ENCODE data around the gene GSTM5.

Gene GSTM5

DNA sequence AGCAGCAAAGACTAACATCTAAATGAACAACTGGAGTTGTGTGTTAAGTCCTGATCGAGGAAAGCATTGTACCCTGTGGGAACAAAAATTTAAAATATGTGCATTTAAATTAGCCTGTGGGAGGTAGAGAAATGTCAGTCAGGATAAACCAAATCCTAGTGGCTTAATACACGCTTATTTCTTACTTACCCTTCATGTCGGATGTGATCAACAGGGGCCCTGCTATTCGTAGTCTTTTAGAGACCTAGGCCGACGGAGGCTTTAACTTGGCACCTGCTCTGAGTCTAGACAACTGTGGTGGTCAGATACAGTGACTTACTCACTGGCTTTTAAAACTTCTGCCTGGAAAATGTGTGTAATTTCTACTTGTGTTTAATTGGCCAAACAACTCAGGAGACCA, 18.6 kb downstream of the GSTM5 start:
- TF ChIP-seq EZH2 (IDR thresholded peaks at IDR 0.05; ENCODE audit: borderline replicate concordance, low read length): no peak
- TF ChIP-seq, protein P1, sequence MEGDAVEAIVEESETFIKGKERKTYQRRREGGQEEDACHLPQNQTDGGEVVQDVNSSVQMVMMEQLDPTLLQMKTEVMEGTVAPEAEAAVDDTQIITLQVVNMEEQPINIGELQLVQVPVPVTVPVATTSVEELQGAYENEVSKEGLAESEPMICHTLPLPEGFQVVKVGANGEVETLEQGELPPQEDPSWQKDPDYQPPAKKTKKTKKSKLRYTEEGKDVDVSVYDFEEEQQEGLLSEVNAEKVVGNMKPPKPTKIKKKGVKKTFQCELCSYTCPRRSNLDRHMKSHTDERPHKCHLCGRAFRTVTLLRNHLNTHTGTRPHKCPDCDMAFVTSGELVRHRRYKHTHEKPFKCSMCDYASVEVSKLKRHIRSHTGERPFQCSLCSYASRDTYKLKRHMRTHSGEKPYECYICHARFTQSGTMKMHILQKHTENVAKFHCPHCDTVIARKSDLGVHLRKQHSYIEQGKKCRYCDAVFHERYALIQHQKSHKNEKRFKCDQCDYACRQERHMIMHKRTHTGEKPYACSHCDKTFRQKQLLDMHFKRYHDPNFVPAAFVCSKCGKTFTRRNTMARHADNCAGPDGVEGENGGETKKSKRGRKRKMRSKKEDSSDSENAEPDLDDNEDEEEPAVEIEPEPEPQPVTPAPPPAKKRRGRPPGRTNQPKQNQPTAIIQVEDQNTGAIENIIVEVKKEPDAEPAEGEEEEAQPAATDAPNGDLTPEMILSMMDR (IDR thresholded peaks at IDR 0.05; ENCODE audit: low read length): no peak
- Histone ChIP-seq H3K9me2 (ENCODE audit: low read depth, low read length) (no peaks in the 10 kb centered on the region), H4K20me1 (ENCODE audit: insufficient read depth, low read length) (no peaks in the 10 kb centered on the region), H3K4me1 (ENCODE audit: insufficient read depth, low read length, severe bottlenecking) (no peaks in the 10 kb centered on the region), H3K27ac (ENCODE audit: low read depth, low read length, poor library complexity, severe bottlenecking) (no peak overlapping the region), H3K4me2 (ENCODE audit: low read length) (no peak overlapping the region), H3K4me3 (ENCODE audit: low read depth, low read length, poor library complexity, severe bottlenecking) (no peak overlapping the region), H3K36me3 (ENCODE audit: insufficient read depth, low read length) (no peaks in the 10 kb centered on the region), H3K27me3 (ENCODE audit: insufficient read depth, low read length) (peaks cover 9% of the 10 kb centered on the region; the same call in 1 of the 2 replicates), H3K9me3 (ENCODE audit: low read length) (no peaks in the 10 kb centered on the region), H3K9ac (ENCODE audit: low read length) (no peak overlapping the region), H3K79me2 (ENCODE audit: insufficient read depth, low read length) (no peaks in the 10 kb centered on the region), H2AFZ (ENCODE audit: low read length) (no peak overlapping the region), H3F3A (ENCODE audit: insufficient read depth, low read length) (no peaks in the 10 kb centered on the region)

DNA sequence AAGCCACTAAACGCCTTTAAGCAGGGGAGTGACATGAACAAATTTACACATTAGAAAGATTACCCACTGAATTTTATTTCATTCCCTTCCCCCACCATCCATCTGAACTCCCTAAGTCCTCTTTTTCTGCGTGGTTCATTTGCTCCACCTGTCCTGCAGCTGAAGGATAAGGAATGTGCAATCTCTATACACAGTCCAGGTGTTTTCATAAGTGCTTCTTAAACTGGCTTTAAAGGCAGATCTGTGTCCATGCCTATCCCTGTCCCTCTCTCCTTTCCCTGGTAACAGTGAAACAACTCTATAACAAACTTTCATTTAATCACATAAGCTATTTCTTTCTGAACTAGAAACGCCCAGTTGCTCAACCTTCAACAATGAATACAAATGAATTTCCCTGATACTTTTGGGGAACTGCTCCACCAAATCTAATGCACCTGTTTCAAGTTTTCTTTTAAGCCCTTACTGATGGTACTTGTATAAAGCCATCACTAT, 20.4 kb downstream of the GSTM5 start:
- 0 out of 2 replicates have a peak, but pooled peaks cover 6% of the 10 kb centered on the region for H3K27me3 ChIP-seq (ENCODE audit: insufficient read depth, low read length)

DNA sequence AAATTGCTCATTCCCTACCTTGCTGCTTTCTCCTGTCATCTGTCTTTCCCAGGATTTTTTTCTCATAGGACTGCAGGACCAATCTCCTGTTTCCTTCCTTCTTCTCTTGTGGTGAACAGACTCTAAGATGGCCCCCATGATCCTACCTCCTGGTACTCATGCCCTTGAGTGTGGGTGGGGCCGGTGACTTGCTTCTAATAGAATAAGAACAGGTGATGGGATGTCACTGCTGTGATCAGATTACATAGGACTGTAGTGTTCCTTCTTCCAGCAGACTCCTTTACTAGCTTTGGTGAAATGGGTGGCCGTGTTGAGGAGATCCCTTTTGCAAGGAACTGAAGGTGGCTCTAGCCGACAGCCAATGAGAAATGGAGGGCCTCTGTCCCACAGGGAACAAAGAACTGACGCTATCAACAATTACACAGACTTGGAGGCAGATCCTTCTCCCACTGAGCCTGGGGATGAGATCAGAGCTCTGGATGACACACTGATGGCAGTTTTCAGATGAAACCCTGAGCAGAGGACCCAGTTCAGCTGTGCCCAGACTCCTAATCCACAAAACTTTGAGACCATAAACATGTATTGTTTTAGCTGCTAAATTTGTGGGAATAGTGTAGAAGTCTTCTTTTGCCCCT, 21.3 kb downstream of the GSTM5 start:
- no peak for TF ChIP-seq EZH2 (IDR thresholded peaks at IDR 0.05; ENCODE audit: borderline replicate concordance, low read length)

More for the DNA sequence above, 20.4 kb downstream of the GSTM5 start:
- Histone ChIP-seq H3K4me2 (ENCODE audit: low read length) (no peak overlapping the region), H3K4me1 (ENCODE audit: insufficient read depth, low read length, severe bottlenecking) (no peaks in the 10 kb centered on the region), H3K4me3 (ENCODE audit: low read depth, low read length, poor library complexity, severe bottlenecking) (no peak overlapping the region), H2AFZ (ENCODE audit: low read length) (no peak overlapping the region), H3F3A (ENCODE audit: insufficient read depth, low read length) (no peaks in the 10 kb centered on the region), H4K20me1 (ENCODE audit: insufficient read depth, low read length) (no peaks in the 10 kb centered on the region), H3K36me3 (ENCODE audit: insufficient read depth, low read length) (no peaks in the 10 kb centered on the region), H3K79me2 (ENCODE audit: insufficient read depth, low read length) (no peaks in the 10 kb centered on the region), H3K27ac (ENCODE audit: low read depth, low read length, poor library complexity, severe bottlenecking) (no peak overlapping the region), H3K9ac (ENCODE audit: low read length) (no peak overlapping the region), H3K9me3 (ENCODE audit: low read length) (no peaks in the 10 kb centered on the region), H3K9me2 (ENCODE audit: low read depth, low read length) (no peaks in the 10 kb centered on the region)
- TF ChIP-seq, protein P1 (IDR thresholded peaks at IDR 0.05; ENCODE audit: low read length): no peak
- TF ChIP-seq EZH2 (IDR thresholded peaks at IDR 0.05; ENCODE audit: borderline replicate concordance, low read length): no peak

More for the DNA sequence above, 21.3 kb downstream of the GSTM5 start:
- Histone ChIP-seq H3K4me2 (ENCODE audit: low read length) (no peak overlapping the region), H2AFZ (ENCODE audit: low read length) (no peak overlapping the region), H3K27me3 (ENCODE audit: insufficient read depth, low read length) (0 out of 2 replicates have a peak, but pooled peaks cover 6% of the 10 kb centered on the region), H3F3A (ENCODE audit: insufficient read depth, low read length) (no peaks in the 10 kb centered on the region), H3K9me2 (ENCODE audit: low read depth, low read length) (no peaks in the 10 kb centered on the region), H3K4me3 (ENCODE audit: low read depth, low read length, poor library complexity, severe bottlenecking) (no peak overlapping the region), H4K20me1 (ENCODE audit: insufficient read depth, low read length) (no peaks in the 10 kb centered on the region), H3K36me3 (ENCODE audit: insufficient read depth, low read length) (no peaks in the 10 kb centered on the region), H3K9ac (ENCODE audit: low read length) (no peak overlapping the region), H3K79me2 (ENCODE audit: insufficient read depth, low read length) (no peaks in the 10 kb centered on the region), H3K27ac (ENCODE audit: low read depth, low read length, poor library complexity, severe bottlenecking) (no peak overlapping the region), H3K4me1 (ENCODE audit: insufficient read depth, low read length, severe bottlenecking) (no peaks in the 10 kb centered on the region), H3K9me3 (ENCODE audit: low read length) (no peaks in the 10 kb centered on the region)

All from OCI-LY1 (cell line).